GM10248 (cell line): ENCODE results near the gene NRDC.

Experiments used
- CTCF ChIA-PET: fragments of 300-600 bp; sonication (Branson Sonifier 250); formaldehyde crosslinking; extraction: SDS; loops from one replicate; lab custom pipeline; 2021; ENCODE audit warnings: antibody characterized with exemption; lab: Yijun Ruan, JAX
- POLR2A ChIA-PET: fragments of 350-650 bp; sonication (Branson Sonifier 250); formaldehyde crosslinking; extraction: SDS; loops from one replicate; lab custom pipeline; 2020; ENCODE audit warnings: antibody characterized with exemption; lab: Yijun Ruan, JAX
- DNase-seq: peaks from one replicate; pipeline ENCODE4 v3.0.0; 2012; ENCODE audit errors: extremely low spot score
- TF ChIP-seq, protein P1 (sequence below): IDR thresholded peaks from 2 replicates; pipeline ENCODE4 v1.5.1; 2012; ENCODE audit warnings: mild to moderate bottlenecking, low read depth; ENCODE audit errors: extremely low read depth, missing control alignments, control extremely low read depth

The NRDC gene

DNA sequence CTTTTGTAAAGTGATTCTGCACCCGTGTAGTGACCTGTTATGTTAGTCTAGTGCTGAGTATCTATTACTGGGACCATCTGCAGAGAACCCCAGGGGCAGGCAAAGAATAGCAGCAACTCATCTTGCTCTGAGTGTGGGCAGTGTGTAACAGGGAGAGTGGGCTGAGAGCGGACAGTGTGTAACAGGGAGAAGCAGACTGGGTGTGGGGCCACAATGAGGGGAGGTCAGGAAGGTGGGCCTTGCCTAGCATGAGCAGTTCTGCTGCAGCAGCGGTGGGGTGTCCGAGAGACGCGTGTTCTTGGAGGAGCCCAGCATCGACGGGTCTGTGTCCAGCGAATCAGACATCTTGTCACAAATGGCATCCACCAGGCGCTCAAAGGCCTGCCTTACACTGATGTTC lies 41.2 kb upstream of the NRDC start:
- DNase-seq: no peak
- CTCF ChIA-PET: interaction anchor here (1.0 kb wide), 1 partner anchor 54 kb away, joined by 3 read pairs; no protein-coding TSS in a partner anchor
- TF ChIP-seq, protein P1, sequence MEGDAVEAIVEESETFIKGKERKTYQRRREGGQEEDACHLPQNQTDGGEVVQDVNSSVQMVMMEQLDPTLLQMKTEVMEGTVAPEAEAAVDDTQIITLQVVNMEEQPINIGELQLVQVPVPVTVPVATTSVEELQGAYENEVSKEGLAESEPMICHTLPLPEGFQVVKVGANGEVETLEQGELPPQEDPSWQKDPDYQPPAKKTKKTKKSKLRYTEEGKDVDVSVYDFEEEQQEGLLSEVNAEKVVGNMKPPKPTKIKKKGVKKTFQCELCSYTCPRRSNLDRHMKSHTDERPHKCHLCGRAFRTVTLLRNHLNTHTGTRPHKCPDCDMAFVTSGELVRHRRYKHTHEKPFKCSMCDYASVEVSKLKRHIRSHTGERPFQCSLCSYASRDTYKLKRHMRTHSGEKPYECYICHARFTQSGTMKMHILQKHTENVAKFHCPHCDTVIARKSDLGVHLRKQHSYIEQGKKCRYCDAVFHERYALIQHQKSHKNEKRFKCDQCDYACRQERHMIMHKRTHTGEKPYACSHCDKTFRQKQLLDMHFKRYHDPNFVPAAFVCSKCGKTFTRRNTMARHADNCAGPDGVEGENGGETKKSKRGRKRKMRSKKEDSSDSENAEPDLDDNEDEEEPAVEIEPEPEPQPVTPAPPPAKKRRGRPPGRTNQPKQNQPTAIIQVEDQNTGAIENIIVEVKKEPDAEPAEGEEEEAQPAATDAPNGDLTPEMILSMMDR: no peak
- POLR2A ChIA-PET: no interaction called here

DNA sequence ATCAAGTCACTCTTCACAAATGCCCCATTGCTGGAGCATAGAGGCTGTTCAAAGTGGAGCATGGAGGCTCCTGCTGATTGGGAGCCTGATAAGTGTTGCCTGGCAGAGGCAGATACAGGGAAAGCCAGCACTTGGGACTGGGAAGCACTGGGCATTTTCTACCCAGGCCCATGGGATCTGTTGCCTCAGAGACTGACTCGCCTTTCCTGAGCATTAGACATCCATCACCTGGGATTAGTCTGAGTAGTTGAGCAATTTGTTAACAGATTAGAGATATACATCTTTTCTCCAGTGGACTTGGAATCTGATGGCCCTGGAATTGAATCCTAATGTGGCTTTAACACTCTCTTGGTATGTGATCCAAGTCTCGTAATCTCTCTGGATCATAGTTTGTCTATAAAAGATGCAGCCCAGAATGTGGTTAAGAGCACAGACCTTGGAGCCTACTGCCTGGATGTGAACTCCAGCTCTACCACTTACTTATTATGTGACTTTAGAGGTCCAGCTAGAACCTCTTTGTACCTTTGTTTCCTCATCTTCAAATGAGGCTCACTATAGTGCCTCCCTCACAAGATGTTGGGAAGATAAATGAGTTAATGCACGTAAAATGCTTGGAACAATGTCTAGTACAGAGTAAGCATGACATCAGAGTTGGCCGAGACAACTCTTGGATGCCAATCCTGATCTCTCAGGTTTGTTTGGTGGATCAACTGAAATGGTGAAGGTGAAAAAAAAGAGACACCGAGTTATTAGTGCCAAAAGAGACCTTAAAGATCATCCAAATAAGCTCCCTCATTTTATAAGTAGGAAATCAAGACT lies 38.3 kb upstream of the NRDC start:
- CTCF ChIA-PET: interaction anchor here (1.8 kb wide), 1 partner anchor 10 kb away, joined by 8 read pairs; no protein-coding TSS in a partner anchor
- TF ChIP-seq, protein P1: no peak
- POLR2A ChIA-PET: no interaction called here
- DNase-seq: no peak

DNA sequence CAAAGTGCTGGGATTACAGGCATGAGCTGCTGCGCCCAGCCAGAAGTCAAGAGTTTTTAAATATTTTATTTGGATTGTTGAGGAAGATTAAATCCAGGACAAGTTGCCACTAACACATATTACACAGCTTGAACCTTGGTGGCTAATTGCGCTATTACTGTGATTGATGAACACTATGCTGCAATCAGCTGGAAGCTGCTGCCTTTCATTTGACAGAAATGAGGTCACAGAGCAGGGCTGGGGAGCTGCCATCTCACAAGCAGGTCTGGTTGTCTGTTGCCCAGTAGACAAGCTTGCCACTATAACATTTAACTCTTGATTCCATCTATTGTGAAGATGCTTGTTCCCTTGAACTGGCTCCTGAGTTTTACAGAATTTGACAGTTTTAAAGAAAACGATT lies 37.4 kb upstream of the NRDC start:
- CTCF ChIA-PET: interaction anchor here (1.2 to 5.5 kb wide), 2 partner anchors 13 to 18 kb away, joined by 3 to 20 read pairs; no protein-coding TSS in a partner anchor
- TF ChIP-seq, protein P1: no peak
- POLR2A ChIA-PET: no interaction called here
- DNase-seq: no peak

DNA sequence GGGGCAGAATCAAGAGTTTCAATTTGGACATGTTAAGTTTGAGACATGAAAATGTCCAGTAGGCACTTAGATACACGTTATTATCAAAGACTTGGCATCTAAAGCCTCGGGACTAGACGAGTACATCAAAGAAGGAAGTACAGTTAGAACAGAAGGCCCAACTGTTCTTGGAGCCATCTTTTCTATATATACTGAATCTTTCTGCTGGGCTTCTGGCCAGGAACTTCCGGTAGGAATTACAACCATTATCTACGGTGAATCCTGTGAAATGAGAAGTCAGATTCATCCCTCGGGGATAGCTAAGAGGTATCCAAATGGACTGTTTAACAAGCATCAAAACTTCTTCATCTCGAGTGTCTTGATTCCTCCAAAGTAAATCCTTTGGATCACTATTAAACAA lies 34.4 kb upstream of the NRDC start:
- CTCF ChIA-PET: interaction anchor here (5.5 kb wide), 1 partner anchor 15 kb away, joined by 20 read pairs; no protein-coding TSS in a partner anchor
- no peak for DNase-seq
- TF ChIP-seq, protein P1: no peak
- POLR2A ChIA-PET: no interaction called here

DNA sequence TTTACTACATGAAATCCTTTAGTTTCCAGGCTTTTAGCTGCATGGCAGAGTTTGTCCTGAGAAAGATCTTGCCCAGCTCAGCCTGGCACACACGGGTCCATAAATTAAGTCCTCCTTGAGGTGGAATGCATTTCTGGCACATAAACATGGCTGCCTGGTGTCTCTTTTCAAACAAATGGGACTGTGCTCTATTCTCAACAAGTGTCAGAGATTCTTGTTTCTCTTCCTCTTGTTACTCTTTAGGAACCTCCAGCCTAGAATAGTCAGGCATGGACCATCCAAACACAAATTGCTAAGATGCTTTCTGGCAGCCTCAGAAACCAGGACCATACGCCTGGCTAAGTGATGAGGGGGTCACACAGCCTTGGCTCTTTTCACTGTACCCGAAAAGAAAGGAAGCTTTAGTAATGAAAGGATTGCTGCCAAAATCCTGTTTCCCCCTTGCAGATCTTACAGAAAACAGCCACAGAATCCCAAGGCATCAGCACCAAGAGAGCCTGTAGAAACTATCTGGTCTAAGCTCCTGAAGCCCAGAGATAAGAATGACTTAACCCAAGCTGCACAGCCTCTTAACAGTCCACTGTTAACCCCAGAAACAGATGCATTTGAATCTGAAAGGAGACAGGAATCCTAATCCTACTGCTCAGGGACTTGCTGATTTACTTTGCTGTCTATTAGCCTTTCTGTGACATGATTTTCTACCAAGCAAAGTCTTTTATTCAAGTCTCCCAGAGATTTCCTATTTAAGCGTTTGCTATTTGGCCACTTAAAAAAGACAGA lies 31.9 kb upstream of the NRDC start:
- TF ChIP-seq, protein P1: no peak
- no peak for DNase-seq
- ChIA-PET CTCF (interaction anchor here (1.0 to 5.5 kb wide), 4 partner anchors 13 to 71 kb away, joined by 3 to 20 read pairs (median 5); no protein-coding TSS in a partner anchor), POLR2A (no interaction called here)

DNA sequence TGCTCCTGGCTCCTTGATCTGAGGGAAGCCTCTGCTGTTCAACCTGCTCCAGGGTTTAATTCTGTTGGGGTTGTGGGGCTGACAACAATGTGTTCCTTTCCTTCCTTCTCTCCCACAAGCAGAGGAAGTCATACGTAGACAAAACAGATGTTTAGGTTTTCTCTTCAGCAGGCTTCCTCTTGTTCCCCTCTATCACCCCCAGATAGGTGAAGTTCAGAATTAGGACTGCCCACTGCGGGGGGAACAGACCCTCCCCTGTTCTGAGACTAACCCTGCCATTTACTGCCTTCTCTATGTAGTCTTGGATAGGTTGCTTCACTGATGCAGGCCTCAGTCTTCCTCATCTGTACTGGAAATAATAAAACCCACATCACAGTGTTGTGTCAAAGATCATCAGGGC lies 30.0 kb upstream of the NRDC start:
- CTCF ChIA-PET: no interaction called here

More for the DNA sequence above, 30.0 kb upstream of the NRDC start:
- TF ChIP-seq, protein P1: no peak
- POLR2A ChIA-PET: no interaction called here
- no peak for DNase-seq
